C4-2B (cell line): Measurements from ENCODE around the gene ALG10.

Source experiments
- CTCF ChIP-seq: fragments of 450-650 bp; conservative IDR thresholded peaks from 2 replicates; pipeline ENCODE4 v1.5.1; 2017; ENCODE audit warnings: mild to moderate bottlenecking
- ZFX ChIP-seq: fragments of 450-650 bp; IDR thresholded peaks from 2 replicates; pipeline ENCODE4 v1.6.1; 2017

- no peak for TF ChIP-seq CTCF
- no peak for TF ChIP-seq ZFX
Measured at GRCh38 chr12:33977887-33978286, 44.4 kb upstream of the ALG10 start.
